HuH-7.5 (cell line): ENCODE data around the gene ACTN1.
"Not testable (repeated sequence)": the region's sequence is repeated elsewhere in the genome, so short reads cannot be mapped to it uniquely, and the experiment has no call there.

Experiments used
- DNase-seq: peaks from one replicate; pipeline ENCODE4 v3.0.0; 2011; ENCODE audit warnings: low spot score

ACTN1 gene

GRCh38 chr14:68862954-68863594 is 116.0 kb downstream of the ACTN1 start:
- peak; percentile 72 for DNase-seq

DNA sequence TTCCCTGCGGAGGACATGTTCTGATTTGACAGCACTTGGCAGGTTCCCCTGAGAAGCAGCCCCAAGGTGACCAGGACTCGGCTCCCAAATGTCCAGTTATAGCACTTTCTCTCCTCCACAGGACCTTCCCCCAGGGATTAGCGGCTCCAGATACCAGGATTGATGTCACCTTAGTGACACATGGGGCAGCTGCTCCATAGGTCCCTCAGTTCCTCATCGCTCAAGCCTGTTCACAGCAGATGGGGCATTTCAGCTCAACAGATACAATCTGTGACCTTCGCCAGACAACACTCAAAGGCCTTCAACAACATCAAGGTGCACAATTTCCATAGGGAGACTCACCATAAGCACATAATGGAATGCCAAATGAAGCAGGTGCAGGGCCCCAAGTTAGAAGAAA is 118.3 kb downstream of the ACTN1 start:
- DNase-seq, result no peak

GRCh38 chr14:68857516-68858070 is 121.5 kb downstream of the ACTN1 start:
- no peak for DNase-seq

DNA sequence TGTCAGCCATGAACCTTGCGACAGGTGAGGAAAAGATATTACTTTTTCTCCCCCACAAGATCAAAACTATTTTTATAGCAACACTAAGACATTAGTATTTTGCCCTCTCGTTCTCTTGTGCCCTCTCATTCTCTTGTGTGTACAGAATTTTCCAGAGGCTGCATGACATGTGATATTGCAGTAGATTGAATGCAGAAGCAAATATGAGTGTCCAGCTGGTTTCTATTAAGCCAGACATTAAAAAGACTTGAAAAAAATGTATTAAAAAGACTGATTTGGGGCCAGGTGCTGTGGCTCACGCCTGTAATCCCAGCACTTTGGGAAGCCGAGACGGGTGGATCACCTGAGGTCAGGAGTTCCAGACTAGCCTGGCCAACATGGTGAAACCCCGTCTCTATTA is 122.5 kb downstream of the ACTN1 start:
- no peak for DNase-seq

GRCh38 chr14:68854421-68854820 is 124.7 kb downstream of the ACTN1 start:
- DNase-seq, result no peak

DNA sequence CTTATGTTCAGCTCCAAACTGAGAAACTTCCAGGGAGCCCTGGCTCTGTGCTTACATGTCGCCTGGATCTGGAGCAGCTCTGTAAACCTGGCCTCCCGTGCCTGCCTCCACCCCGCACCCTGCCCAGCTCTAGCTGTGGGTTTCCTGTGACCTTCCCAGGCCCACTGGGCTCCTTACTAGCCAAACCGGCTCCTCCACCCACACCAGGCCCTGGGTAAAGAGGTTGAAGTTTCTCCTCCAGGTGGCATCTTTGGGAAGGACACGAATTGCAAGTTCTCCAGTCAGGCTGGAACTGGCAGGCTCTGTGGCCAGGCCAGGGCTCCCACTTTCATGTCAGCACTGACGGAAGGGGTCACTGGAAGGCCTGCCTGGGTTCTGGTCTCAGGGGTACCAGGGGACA is 125.4 kb downstream of the ACTN1 start:
- peak; percentile 49 for DNase-seq

- not testable (repeated sequence) for DNase-seq
These were observed 126.6 kb downstream of the ACTN1 start for GRCh38 chr14:68852493-68852892.

GRCh38 chr14:68851078-68851477 is 128.0 kb downstream of the ACTN1 start:
- no peak for DNase-seq

DNA sequence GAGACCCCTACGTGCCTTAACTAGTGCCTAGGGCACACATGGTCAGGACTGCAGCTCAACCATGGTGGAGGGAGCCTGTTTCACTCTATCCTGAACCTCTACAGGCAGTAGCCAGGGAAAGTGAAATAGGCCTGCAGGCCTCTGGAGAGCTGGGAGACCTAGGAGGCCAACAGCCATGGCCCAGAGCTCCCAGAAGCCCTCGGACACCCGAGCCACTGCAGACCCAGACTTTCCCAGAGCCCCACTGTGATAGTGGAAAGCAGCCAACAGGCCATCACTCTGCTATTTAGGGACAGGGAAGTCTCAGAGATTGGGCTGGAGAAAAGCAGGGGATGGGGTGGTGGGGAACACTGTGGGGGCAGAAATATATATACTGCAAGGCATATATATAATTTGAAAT is 129.7 kb downstream of the ACTN1 start:
- no peak for DNase-seq

GRCh38 chr14:68848253-68848652 is 130.8 kb downstream of the ACTN1 start:
- no peak for DNase-seq

DNA sequence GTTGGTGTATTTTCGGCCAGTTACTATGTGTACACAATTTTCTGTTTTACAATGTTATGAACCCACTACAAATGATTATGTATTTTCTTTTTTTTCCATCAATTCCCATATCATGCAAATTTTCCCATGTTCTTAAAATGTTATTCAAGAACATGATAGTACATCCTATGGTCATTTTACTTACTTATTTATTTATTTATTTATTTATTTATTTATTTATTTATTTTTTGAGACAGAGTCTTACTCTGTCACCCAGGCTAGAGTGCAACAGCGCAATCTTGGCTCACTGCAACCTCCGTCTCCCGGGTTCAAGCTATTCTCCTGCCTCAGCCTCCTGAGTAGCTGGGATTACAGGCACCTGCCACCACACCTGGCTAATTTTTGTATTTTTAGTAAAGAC is 131.5 kb downstream of the ACTN1 start:
- not testable (repeated sequence) for DNase-seq

DNA sequence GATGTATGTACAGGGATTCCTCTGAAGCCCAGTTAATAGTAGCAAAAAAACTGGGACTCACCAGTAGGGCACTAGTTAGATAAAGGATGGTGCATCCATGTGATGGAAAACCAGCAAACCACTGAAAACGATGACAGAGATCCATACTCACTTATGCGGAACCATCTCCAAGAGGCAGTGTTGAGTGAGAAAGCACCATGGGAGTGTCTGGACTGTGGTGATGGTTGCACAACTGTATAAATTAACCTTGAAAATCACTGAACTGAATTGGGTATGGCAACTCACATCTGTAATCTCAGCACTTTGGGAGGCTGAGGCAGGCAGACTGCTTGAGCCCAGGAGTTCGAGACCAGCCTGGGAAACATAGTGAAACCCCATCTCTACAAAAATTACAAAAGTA is 132.6 kb downstream of the ACTN1 start:
- DNase-seq, result no peak

DNA sequence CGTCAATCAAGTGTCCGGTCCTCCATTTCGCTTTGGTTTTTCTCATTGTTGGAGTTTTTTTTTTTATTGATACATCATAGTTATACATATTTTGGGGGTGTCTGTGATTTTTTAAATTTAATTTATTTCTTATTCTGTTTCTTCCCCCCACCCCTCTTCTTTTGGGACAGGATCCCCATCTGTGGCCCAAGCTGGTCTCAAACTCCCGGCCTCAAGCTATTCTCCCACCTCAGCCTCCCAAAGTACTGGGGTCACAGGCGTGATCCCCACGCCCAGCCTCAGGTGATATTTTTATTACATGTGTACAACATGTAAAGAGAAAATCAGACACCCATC is 134.9 kb downstream of the ACTN1 start:
- DNase-seq, result no peak

DNA sequence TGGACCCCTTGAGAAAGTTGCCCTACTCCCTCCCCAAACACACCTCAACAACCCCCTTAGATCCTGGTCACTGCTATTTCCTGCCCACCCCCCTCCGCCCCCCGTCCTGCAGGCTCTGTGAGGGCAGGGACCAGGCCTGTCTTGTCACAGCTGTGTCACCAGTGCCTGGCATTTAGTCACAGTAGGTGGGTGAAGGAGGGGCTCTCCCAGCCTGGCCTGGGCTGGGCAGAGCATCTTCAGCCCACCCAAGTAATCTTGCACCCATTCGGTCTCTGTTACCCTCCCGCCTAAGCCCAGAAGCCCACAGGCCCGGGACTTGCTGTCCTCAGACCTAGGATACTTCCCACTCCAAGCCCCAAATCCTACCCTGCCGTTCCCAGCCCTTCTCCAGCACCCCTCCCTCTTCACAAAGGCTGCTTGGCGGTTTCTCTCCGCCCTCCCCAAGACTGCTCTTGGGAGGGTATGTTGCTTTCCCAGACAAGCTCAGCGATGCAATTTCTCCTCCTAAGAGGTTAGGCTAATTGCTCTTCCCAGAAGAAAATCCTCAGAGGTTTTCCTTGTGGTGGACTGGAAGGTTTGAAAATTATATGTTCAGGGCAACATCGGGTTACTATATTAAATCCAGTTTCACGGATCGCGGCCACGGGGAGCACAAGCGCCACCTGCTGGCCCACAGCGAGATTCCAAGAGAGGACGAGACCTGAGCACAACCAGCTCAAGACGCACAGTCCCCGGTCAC is 135.5 kb downstream of the ACTN1 start:
- DNase-seq, result peak; percentile 39

- DNase-seq, result no peak
These were observed 136.8 kb downstream of the ACTN1 start for GRCh38 chr14:68842298-68842697.

DNA sequence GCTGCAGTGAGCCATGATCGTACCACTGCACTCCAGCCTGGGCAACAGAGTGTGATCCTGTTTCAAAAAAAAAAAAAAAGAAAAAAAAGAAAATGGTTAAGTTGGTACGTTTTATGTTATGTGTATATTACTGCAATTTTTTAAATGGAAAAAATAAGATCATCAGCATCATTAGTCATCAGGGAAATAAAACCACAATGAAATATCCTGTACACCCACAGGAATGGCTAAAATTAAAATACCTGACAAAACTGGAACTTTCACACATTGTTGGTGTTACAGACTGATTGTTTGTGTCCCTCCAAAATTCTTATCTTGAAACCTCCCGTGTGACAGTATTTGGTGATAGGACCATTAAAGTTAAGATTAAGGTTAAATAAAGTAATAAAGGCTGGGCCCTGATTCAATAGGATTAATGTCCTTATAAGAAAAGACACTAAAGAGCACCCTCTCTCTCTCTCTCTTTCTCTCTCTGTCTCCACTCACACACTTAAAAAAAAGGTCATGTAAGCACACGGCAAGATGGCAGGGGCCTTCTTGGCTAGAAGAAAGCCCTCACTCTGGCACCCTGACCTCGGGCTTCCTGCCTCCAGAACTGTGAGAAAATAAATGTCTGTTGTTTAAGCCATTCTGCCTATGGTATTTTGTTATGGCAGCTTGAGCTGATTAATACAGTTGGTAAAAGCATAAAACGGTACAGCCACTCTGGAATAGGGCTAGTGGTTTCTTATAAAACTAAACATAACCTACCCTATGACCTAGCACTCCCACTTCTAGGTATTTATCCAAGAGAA is 137.9 kb downstream of the ACTN1 start:
- no peak for DNase-seq

DNA sequence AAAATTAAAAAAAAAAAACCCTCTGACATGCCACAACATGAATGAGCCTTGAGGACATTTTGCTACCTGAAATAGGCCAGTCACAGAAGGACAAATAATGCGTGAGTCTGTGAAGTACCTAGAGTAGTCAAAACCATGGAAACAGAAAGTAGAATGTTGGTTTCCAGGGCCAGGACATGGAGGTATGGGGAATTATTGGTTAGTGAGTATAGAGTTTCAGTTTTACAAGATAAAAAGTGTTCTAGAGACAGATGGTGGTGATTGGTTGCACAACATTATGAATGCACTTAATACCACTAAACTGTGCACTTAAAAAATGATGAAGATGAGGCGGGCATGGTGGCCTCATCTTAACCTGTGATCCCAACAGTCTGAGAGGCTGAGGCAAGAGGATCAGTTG is 138.6 kb downstream of the ACTN1 start:
- DNase-seq, result no peak

DNA sequence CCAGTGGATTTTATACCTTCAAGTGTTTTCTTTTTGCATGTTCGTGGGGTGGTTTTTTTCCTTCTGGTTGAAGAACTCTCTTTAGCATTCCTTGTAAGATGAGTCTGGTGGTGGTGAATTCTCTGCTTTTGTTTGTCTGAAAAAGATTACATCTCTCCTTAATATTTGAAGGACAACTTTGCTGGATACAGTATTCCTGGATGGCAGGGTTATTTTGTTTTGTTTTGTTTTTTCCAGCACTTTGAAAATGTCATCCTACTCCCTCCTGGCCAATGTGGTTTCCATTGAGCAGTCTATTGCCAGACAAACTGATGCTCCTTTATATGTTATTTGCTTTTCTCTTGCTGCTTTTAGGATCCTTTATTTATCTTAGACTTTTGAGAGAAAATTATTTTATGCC is 143.0 kb downstream of the ACTN1 start:
- no peak for DNase-seq

- no peak for DNase-seq
These were observed 144.3 kb downstream of the ACTN1 start for GRCh38 chr14:68834816-68835215.

GRCh38 chr14:68828698-68829097 is 150.4 kb downstream of the ACTN1 start:
- DNase-seq, result no peak

DNA sequence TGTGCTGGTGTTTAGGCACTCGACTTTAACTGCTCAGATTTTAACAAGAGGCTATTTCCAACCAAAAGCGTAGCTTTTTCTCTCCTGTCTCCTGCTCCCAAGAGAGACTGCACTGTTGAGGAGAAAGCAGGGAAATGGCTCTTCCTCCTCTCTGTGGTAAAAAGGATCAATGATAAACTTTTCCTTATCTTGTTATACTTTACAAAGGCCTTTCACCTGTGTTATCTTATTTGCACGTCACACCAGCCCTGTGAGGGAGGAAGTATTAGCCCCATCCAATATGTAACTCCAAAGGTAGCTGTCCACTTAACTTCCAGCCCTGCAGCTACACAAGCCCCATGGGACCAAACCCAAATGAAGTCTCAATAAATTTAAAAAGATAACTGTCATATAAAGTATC is 153.4 kb downstream of the ACTN1 start:
- no peak for DNase-seq

DNA sequence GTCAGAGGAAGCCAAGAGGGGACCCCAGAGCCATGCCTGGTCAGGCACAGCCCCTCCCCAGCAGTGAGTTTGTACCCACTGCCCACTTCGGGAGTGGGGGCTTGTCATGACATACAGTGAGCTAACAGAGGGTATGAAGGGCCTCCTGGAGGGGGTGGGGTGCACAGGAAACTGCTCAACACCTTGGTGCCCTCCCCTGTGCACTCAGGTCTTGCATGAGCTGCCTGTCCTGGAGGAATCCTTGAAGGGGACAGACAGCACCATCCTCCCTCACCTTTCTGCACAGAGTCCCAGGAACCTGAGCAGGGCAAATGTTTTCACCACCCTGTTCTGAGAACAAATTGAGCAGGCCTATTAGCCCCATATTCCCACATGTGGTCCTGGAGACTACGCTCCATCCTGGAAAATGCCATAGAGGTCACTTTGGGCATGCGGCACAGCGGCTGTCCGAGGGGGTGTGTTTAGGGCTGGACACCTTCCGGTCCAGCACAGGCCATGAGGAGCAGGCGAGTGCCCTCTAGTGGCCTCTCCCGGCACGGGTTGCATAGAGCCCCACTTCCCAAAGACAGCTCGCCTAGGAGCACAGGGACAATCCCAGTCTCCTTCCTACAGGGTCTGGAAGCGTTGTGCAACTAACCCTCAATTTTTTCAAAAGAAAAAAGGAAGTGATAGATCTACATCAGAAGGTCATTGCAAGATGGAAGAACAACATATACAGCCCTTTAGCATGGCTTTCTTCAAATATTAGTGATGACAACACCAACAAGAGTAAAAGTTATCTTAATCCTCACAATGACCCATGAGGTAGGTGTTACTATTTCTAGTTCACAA is 154.4 kb downstream of the ACTN1 start:
- peak; percentile 78 for DNase-seq
